ENCODE data around the gene ATXN7L1. TPM values are rescaled to one million over a fixed set of nuclear protein-coding genes. Genes with fewer than 3 reads are reported as not detected.

Gene ATXN7L1
- total and polyA plus RNA-seq, 8 donors: 2.3 to 9.3 (median 5.0) TPM

- no peak for TF ChIP-seq CTCF (IDR thresholded peaks at IDR 0.05)
- Histone ChIP-seq H3K27ac (peak overlapping the region in 3 of 4 donors; percentile 30 to 60 (median 56)), H3K9me3 (no peaks in the 10 kb centered on the region), H3K36me3 (no peaks in the 10 kb centered on the region), H3K4me3 (no peak overlapping the region), H3K4me1 (peaks cover 19 to 59% (median 31%) of the 10 kb centered on the region in 3 donors), H3K27me3 (no peaks in the 10 kb centered on the region)
- FAIRE-seq: no peak
- intact Hi-C loops (cut with DNase I): no loop called here
- WGBS, 2 donors: 8 to 17% methylated on average over 7 of the region's 7 CpGs
- DNase-seq: peak; percentile 63 to 88 (median 78)
- ATAC-seq: peak; percentile 75 to 82 (median 78)
Measured at GRCh38 chr7:105673367-105674084, 202.9 kb downstream of the ATXN7L1 start.

GRCh38 chr7:105672801-105673200 is 203.6 kb downstream of the ATXN7L1 start:
- FAIRE-seq (no peak), DNase-seq (no peak), ATAC-seq (no peak)
- H3K4me3 ChIP-seq: no peak overlapping the region
- peaks cover 18 to 52% (median 27%) of the 10 kb centered on the region in 3 donors for H3K4me1 ChIP-seq
- TF ChIP-seq CTCF (IDR thresholded peaks at IDR 0.05): no peak
- H3K27ac ChIP-seq: peak overlapping the region in 1 of 4 donors; percentile 56
- no peaks in the 10 kb centered on the region for H3K27me3 ChIP-seq
- WGBS, 2 donors: 94% methylated on average over 2 of the region's 2 CpGs
- no peaks in the 10 kb centered on the region for H3K9me3 ChIP-seq
- no peaks in the 10 kb centered on the region for H3K36me3 ChIP-seq
- intact Hi-C loops (cut with DNase I): no loop called here

- H3K27ac ChIP-seq: no peak overlapping the region
- H3K27me3 ChIP-seq: no peaks in the 10 kb centered on the region
- TF ChIP-seq CTCF (IDR thresholded peaks at IDR 0.05): no peak
- intact Hi-C loops (cut with DNase I): no loop called here
- FAIRE-seq: no peak
- H3K4me1 ChIP-seq: no peaks in the 10 kb centered on the region
- H3K36me3 ChIP-seq: no peaks in the 10 kb centered on the region
- DNase-seq: no peak
- H3K9me3 ChIP-seq: no peaks in the 10 kb centered on the region
- ATAC-seq: no peak
- no peak overlapping the region for H3K4me3 ChIP-seq
- WGBS, 2 donors: 96 to 100% methylated on average over 1 of the region's 1 CpG
Measured at GRCh38 chr7:105666324-105666723, 210.1 kb downstream of the ATXN7L1 start.

- no peak for FAIRE-seq
- 93 to 95% methylated on average over 7 of the region's 7 CpGs for whole genome bisulfite sequencing, 2 donors
- ATAC-seq: no peak
Measured at GRCh38 chr7:105665684-105666083, 210.7 kb downstream of the ATXN7L1 start.

More at GRCh38 chr7:105665684-105666083, 210.7 kb downstream of the ATXN7L1 start:
- Histone ChIP-seq H3K4me1 (no peaks in the 10 kb centered on the region), H3K4me3 (no peak overlapping the region), H3K27me3 (no peaks in the 10 kb centered on the region), H3K27ac (no peak overlapping the region), H3K36me3 (no peaks in the 10 kb centered on the region), H3K9me3 (no peaks in the 10 kb centered on the region)
- intact Hi-C loops (cut with DNase I): no loop called here
- DNase-seq: no peak
- TF ChIP-seq CTCF (IDR thresholded peaks at IDR 0.05): no peak
